Measurements from ENCODE around the gene TBL3.

DNA sequence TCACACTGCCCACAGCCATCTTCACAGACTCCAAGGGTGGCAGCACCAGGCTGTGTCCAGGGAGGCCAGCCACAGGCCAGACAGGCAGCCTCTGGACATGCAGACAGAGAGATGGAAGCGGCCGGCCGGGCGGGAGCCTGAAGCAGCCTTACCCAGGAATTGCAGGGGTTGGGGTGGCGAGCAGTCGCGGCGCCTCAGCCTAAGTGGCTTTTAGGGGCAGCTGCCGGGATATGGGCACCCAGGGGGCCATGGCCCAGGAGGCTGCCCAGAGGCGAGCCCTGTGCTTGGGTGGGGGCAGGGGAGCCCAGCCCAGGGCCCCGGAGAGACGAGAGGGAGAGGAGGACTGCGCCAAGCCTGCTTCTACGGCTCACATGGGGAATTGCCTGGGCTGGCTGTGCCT, 53.4 kb downstream of the TBL3 start:
- TF ChIP-seq, protein P1, sequence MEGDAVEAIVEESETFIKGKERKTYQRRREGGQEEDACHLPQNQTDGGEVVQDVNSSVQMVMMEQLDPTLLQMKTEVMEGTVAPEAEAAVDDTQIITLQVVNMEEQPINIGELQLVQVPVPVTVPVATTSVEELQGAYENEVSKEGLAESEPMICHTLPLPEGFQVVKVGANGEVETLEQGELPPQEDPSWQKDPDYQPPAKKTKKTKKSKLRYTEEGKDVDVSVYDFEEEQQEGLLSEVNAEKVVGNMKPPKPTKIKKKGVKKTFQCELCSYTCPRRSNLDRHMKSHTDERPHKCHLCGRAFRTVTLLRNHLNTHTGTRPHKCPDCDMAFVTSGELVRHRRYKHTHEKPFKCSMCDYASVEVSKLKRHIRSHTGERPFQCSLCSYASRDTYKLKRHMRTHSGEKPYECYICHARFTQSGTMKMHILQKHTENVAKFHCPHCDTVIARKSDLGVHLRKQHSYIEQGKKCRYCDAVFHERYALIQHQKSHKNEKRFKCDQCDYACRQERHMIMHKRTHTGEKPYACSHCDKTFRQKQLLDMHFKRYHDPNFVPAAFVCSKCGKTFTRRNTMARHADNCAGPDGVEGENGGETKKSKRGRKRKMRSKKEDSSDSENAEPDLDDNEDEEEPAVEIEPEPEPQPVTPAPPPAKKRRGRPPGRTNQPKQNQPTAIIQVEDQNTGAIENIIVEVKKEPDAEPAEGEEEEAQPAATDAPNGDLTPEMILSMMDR (IDR thresholded peaks at IDR 0.05), result no peak
- no peak for TF ChIP-seq HDAC2 (IDR thresholded peaks at IDR 0.05)
- TF ChIP-seq, protein P2, sequence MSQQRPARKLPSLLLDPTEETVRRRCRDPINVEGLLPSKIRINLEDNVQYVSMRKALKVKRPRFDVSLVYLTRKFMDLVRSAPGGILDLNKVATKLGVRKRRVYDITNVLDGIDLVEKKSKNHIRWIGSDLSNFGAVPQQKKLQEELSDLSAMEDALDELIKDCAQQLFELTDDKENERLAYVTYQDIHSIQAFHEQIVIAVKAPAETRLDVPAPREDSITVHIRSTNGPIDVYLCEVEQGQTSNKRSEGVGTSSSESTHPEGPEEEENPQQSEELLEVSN (IDR thresholded peaks at IDR 0.05; ENCODE audit: borderline replicate concordance, low read depth), result no peak
- no peak for TF ChIP-seq RNF2 (IDR thresholded peaks at IDR 0.05; ENCODE audit: borderline replicate concordance, low read depth)
- no peak for TF ChIP-seq EP300 (IDR thresholded peaks at IDR 0.05)
- TF ChIP-seq POLR2A (IDR thresholded peaks at IDR 0.05; ENCODE audit: low read length), result no peak
- TF ChIP-seq JUN (IDR thresholded peaks at IDR 0.05), result no peak
- TF ChIP-seq MYC (IDR thresholded peaks at IDR 0.05; ENCODE audit: borderline replicate concordance, low read length), result no peak
- no peak for TF ChIP-seq CHD2 (IDR thresholded peaks at IDR 0.05; ENCODE audit: low read length, partially characterized antibody)
